Activated CD8-positive, alpha-beta T cell treated with anti-CD3 and anti-CD28 coated beads for 36 hours (primary cell): ENCODE measurements around the gene PSD2. TPM values are rescaled to one million over a fixed set of nuclear protein-coding genes. Genes with fewer than 3 reads are reported as not detected.

Source experiments
- ATAC-seq: fragments of 200-7000 bp; cut with Tn5 transposase; one replicate; pipeline ENCODE4 v1.10.0; 2021; ENCODE audit warnings: mild to moderate bottlenecking, moderate library complexity
- CTCF ChIA-PET: fragments of 350-600 bp; sonication (Branson Sonifier 250); formaldehyde crosslinking; loops from one replicate; lab custom pipeline; 2021; ENCODE audit warnings: antibody characterized with exemption; lab: Charles Lee
- POLR2A ChIA-PET: fragments of 350-600 bp; sonication (Branson Sonifier 250); formaldehyde crosslinking; loops from one replicate; lab custom pipeline; 2021; ENCODE audit warnings: antibody characterized with exemption; lab: Charles Lee
- DNase-seq: peaks from one replicate; pipeline ENCODE4 v3.0.0-alpha.2; 2020
- H3K27ac Mint-ChIP-seq: one replicate; pipeline ENCODE4 v1.8.0; 2021; ENCODE audit warnings: mild to moderate bottlenecking, mixed read lengths
- H3K27me3 Mint-ChIP-seq: one replicate; pipeline ENCODE4 v1.8.0; 2021; ENCODE audit warnings: mixed read lengths
- H3K36me3 Mint-ChIP-seq: one replicate; pipeline ENCODE4 v1.8.0; 2021; ENCODE audit warnings: low read depth, mixed read lengths
- H3K4me1 Mint-ChIP-seq: one replicate; pipeline ENCODE4 v1.8.0; 2021; ENCODE audit warnings: low read depth, mixed read lengths
- H3K4me3 Mint-ChIP-seq: one replicate; pipeline ENCODE4 v1.8.0; 2021; ENCODE audit warnings: mild to moderate bottlenecking, moderate library complexity, mixed read lengths
- H3K9me3 Mint-ChIP-seq: one replicate; pipeline ENCODE4 v1.8.0; 2021; ENCODE audit warnings: mixed read lengths
- intact Hi-C: fragments of 100-400 bp; cut with micrococcal nuclease; formaldehyde crosslinking; loops from one replicate; pipeline ENCODE4 v1.10.0; 2022
- total RNA-seq, 2 experiments: library from RNA; stranded (reverse); gene quantifications; one replicate each; pipeline ENCODE4 v1.2.3, GENCODE V29; 2021
- TF ChIP-seq, protein P1 (sequence below): fragments of 200-600 bp; IDR thresholded peaks from one replicate; pipeline ENCODE4 v1.8.0; 2022; ENCODE audit warnings: antibody characterized with exemption, mild to moderate bottlenecking

The PSD2 gene
- total RNA-seq, 2 experiments from 2014 or later, result 0.14 TPM; not detected in 1

DNA sequence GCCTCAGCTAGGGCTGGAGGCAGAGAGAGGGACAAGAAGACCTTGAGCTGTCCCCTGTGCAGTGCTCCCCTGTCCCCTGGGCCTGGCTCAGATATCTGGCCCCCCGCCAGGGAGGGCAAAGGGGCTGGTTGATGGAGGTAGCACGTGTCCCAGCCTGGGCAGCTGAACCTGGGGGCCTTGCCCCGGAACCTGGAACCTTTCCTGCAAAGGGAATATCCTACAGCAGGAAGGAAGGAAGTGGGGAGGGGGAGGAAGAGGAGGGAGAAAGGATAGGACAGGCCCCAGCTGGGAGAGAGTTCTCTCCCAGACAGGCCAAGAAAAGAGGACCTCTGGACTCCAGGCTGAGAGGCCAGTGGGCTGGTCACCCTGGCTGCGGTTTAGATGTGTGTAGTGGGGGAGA lies 27.6 kb upstream of the PSD2 start:
- POLR2A ChIA-PET, result interaction anchor here (0.9 kb wide), 1 partner anchor 131 kb away, joined by 3 read pairs; no protein-coding TSS in a partner anchor
- DNase-seq (no peak), ATAC-seq (no peak)
- peaks cover 20% of the 10 kb centered on the region for H3K27me3 Mint-ChIP-seq
- intact Hi-C loops, result loop anchor here (2.0 to 5.0 kb wide), 2 partner anchors 53 to 136 kb away; no protein-coding TSS in a partner anchor
- H3K4me1 Mint-ChIP-seq, result peaks cover 12% of the 10 kb centered on the region
- no peak overlapping the region for H3K27ac Mint-ChIP-seq
- CTCF ChIA-PET, result interaction anchor here (1.0 to 8.1 kb wide), 9 partner anchors 8 to 201 kb away, joined by 3 to 211 read pairs (median 5); no protein-coding TSS in a partner anchor
- TF ChIP-seq, protein P1, sequence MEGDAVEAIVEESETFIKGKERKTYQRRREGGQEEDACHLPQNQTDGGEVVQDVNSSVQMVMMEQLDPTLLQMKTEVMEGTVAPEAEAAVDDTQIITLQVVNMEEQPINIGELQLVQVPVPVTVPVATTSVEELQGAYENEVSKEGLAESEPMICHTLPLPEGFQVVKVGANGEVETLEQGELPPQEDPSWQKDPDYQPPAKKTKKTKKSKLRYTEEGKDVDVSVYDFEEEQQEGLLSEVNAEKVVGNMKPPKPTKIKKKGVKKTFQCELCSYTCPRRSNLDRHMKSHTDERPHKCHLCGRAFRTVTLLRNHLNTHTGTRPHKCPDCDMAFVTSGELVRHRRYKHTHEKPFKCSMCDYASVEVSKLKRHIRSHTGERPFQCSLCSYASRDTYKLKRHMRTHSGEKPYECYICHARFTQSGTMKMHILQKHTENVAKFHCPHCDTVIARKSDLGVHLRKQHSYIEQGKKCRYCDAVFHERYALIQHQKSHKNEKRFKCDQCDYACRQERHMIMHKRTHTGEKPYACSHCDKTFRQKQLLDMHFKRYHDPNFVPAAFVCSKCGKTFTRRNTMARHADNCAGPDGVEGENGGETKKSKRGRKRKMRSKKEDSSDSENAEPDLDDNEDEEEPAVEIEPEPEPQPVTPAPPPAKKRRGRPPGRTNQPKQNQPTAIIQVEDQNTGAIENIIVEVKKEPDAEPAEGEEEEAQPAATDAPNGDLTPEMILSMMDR, result no peak
- H3K9me3 Mint-ChIP-seq, result no peaks in the 10 kb centered on the region
- H3K4me3 Mint-ChIP-seq, result no peak overlapping the region
- H3K36me3 Mint-ChIP-seq, result no peaks in the 10 kb centered on the region

DNA sequence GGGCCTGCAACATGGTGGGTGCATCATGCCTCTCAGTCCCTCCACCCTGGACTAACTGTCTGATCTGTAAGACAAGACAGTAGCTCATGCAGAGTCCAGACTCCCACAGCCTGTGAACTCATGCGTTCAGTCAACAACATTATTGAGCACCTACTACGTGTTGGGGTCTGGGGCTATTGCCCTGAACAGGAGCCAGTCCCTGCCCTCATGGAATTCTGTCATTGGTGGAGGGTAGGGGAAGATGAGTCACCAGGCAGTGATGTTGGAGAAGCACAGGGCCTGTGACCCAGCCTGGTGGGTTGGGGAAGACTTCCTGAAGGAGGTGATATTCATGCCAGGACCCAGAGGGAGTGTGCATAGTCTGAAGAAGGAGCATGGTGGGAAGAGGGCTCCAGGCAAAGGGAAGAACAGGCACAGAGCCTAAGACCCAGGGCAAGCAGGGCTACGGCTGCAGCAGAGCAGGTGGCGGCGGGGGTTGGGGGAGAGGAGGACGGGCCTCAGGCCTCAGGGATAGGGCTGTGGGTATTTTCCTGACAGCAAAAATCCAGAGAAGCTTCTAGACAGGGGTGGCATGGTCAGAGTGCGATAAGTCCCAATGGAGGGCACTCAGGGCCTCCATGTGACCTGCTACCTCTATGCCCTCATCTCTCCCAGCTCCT lies 26.7 kb upstream of the PSD2 start:
- intact Hi-C loops, result loop anchor here (5.0 kb wide), 1 partner anchor 137 kb away; no protein-coding TSS in a partner anchor
- peaks cover 12% of the 10 kb centered on the region for H3K4me1 Mint-ChIP-seq
- H3K36me3 Mint-ChIP-seq, result no peaks in the 10 kb centered on the region
- H3K27ac Mint-ChIP-seq, result no peak overlapping the region
- no peaks in the 10 kb centered on the region for H3K9me3 Mint-ChIP-seq
- no peak overlapping the region for H3K4me3 Mint-ChIP-seq
- no peak for ATAC-seq
- ChIA-PET POLR2A (interaction anchor here (0.6 kb wide), 1 partner anchor 57 kb away, joined by 3 read pairs; no protein-coding TSS in a partner anchor), CTCF (interaction anchor here (2.2 to 8.1 kb wide), 3 partner anchors 19 to 200 kb away, joined by 9 to 211 read pairs (median 29); no protein-coding TSS in a partner anchor)
- DNase-seq, result no peak
- TF ChIP-seq, protein P1, result no peak
- H3K27me3 Mint-ChIP-seq, result peaks cover 11% of the 10 kb centered on the region

DNA sequence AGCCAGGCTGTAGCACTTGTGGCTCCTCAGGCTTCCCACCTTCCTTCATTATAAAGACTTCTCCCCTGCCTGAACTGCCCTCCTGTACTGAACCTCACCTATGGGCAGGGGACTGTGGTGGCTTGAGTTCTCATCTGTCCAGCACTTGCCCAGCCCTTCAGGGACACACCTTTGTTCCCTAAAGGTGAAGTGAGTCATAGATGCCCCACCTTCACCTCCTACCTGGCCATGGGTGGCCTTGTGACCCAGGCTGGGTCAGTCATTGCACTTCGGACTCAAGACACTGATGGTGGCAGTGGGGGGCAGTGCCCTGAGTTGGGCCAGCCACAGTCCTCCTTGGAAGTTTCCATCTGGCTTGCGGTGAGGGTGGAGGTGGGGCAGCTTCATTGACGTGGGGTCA lies 26.1 kb upstream of the PSD2 start:
- Mint-ChIP-seq H3K4me3 (no peak overlapping the region), H3K9me3 (no peaks in the 10 kb centered on the region), H3K4me1 (peaks cover 12% of the 10 kb centered on the region), H3K27ac (no peak overlapping the region), H3K27me3 (peaks cover 12% of the 10 kb centered on the region), H3K36me3 (no peaks in the 10 kb centered on the region)
- TF ChIP-seq, protein P1, result no peak
- ATAC-seq, result no peak
- intact Hi-C loops, result loop anchor here (5.0 kb wide), 1 partner anchor 137 kb away; no protein-coding TSS in a partner anchor
- CTCF ChIA-PET, result interaction anchor here (2.2 kb wide), 1 partner anchor 199 kb away, joined by 9 read pairs; no protein-coding TSS in a partner anchor
- no peak for DNase-seq
- POLR2A ChIA-PET, result no interaction called here

DNA sequence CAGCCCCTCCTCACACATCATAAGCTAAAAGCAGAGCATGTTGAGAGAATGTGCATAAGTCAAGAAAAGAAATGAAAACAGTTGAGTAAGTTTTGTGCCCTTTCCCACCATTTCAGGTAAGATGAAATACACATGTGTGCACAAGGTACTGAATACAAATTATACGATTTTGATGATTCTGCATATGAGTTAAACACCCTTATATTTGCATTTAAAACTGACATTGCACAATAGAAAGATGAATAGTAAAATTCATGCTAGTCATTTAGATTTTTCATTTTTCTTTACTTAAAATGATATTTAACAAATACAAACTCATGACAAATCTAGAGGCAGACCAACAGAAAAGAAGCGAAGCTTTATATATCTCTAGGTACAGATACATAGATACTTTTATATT lies 24.9 kb upstream of the PSD2 start:
- Mint-ChIP-seq H3K36me3 (no peaks in the 10 kb centered on the region), H3K4me3 (no peak overlapping the region), H3K9me3 (no peaks in the 10 kb centered on the region), H3K4me1 (peaks cover 8% of the 10 kb centered on the region), H3K27me3 (peaks cover 4% of the 10 kb centered on the region), H3K27ac (no peak overlapping the region)
- DNase-seq (no peak), ATAC-seq (no peak)
- ChIA-PET CTCF (interaction anchor here (0.7 to 2.2 kb wide), 4 partner anchors 135 to 436 kb away, joined by 3 to 9 read pairs (median 5); no protein-coding TSS in a partner anchor), POLR2A (interaction anchor here (1.2 kb wide), 1 partner anchor 22 kb away, joined by 3 read pairs; no protein-coding TSS in a partner anchor)
- intact Hi-C loops, result no loop called here
- TF ChIP-seq, protein P1, result no peak
